ENCODE measurements around the gene CA5A.
"Not testable (repeated sequence)": the region's sequence is repeated elsewhere in the genome, so short reads cannot be mapped to it uniquely, and the experiment has no call there.

Gene CA5A

DNA sequence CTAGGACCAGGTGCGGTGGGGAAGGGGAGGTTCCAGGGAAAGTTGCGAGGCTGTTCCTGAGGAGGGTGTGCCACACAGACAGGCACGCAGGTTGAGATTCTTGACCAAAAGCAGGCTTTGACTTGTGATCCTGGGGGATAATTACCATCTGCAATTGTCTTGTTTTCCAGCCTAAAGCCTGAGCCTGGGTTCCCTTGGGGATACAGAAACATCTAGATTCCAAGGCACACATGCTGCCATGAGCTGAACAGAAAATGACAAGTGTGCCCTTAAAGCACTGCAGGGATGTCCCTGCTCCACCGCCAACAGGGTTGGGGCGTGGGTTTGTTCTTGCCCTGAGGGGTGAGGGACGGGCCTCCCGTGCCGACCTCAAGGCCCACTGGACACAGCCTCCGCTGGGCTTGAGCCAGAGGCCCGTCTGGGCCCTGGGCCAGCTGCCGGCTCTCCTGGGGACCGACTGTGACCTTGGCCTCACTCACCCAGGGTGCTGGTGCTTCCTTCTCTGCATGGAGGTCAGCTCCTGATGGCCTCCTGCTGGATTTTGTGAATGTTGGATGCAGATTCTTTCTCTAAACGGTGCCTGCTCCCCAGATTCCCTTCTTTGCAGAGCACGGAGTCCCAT lies 14.0 kb downstream of the CA5A start:
- no peak for DNase-seq

DNA sequence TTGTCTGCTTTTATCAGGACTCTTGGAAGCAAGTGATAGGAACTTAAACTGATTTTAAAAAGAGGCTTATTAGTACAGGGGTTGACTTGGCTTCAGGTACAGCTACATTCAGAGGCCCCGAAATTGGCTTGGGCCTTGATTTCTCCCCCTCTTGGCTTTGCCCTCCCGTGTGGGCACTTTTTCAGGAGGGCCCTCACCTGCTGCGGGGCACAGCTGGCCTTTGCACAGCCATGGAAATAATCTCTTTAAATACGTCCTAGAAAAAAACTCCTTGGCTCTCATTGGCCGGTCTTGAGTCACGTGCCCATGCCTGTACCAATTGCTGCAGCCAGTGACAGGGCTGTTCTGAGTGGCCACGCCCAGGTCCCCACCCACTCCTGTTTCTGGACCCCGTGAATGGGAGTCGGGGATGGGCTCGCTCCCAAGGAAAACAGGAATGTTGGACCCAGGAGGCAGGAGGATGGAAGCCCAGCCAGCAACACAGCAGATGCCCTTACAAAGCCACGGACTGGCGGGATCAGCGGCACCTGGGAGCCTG lies 15.0 kb downstream of the CA5A start:
- peak; percentile 55 for DNase-seq

DNA sequence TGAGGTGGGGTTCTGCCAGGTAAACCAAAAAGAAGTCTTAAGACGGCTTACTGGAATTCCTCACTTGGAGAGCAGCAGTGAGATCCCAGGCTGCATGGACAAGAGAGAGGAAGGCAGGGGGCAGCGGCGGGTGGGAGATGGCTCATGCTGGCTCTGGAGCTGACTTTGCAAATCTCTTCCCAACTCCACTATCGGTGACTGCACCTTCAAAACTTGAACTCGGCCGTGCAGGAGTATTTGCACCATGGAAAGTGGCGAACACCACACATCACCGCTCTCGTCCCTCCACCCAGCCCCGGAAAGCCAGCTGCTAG lies 16.7 kb downstream of the CA5A start:
- DNase-seq = no peak

DNA sequence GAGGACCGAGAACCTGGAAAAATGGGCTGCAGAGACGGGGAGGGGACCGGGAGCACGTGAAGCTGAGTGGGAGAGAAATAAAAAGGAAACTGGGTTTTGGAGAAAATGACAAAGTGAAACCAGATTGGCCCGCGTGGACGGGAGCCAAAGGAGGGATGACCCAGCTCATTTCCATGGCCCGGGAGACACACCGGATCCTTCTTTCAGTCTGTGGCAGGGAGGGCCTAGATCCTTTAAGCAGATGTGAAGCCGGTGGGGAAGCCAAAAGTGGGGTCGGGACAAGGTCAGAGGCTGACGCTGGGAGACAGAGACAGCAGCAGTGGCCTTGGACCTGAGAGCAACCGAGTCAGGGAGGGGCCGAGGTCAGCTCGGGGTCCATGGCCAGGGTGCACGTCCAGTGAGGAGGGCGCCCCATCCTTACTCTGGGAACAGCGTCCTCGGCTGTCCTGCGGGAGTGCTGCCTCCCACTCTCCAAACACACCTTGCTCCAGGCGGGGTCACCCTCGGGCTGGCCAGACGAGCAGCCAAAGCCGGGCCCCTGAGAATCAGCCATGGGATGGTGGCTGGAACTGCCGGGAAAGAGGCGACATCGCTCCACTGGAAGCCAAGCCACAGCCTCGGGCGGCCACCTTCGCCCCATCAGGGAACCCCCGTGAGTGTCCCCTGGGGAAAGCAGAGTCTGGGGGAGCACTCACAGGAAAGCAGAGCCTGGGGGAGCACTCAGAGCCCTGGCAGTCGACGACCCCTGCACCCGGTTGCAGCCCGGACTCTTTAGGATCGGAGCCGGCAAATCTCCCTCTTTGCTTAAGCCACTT lies 17.3 kb downstream of the CA5A start:
- DNase-seq = no peak

DNA sequence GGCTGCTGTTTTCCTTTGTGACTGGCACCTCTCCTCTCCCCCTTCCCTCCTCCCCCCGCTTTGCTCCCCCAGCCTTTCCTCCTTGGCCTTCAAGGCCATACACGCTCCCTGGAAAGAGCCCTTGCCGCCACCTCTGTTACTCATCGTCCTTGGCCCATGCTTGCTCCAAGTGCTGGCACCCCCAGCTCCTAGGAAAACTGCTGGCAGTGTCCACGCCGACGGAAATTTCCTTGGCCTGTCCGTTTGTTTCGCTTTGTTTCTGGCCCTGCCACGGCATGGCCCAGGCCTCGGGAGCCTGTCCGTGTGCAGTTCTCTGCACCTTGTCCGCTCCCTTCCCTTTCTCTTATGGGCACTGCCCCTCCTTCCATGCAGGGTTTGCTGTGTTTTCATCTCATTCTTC lies 18.0 kb downstream of the CA5A start:
- DNase-seq = no peak

DNA sequence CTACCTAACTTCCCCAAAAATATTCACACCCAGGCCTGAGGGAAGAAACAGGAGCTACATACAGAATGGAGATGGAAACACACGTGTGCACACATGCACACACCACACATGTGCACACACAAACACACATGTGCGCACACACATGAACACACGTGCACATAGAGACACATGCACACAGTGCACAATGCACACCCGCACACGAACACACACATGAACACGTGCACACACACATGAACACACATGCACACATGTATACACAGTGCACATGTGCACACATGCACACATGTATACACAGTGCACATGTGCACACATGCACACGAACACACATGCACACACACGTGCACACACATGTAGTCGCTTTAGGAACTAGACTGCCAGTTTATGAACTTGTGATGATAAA lies 18.8 kb downstream of the CA5A start:
- DNase-seq = no peak

DNA sequence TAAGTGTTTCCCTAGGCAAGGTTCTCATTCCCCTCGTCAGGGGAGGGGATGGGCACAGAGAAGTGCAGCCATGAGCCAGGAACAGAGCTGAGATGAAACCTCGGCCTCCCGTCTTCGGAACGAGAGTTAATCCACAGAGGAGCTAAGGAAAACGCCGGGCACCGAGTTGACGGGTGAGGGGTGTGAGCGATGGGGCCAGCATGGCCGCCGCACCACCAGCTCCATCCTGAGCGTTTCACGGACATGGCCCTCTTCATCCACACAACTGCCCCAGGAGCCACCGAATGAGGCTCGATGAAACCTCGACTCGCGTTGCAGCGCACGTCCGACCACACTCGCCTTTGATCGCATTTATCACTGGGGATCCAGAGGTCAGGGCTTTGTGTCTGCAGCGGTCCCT lies 21.5 kb downstream of the CA5A start:
- DNase-seq = no peak

DNA sequence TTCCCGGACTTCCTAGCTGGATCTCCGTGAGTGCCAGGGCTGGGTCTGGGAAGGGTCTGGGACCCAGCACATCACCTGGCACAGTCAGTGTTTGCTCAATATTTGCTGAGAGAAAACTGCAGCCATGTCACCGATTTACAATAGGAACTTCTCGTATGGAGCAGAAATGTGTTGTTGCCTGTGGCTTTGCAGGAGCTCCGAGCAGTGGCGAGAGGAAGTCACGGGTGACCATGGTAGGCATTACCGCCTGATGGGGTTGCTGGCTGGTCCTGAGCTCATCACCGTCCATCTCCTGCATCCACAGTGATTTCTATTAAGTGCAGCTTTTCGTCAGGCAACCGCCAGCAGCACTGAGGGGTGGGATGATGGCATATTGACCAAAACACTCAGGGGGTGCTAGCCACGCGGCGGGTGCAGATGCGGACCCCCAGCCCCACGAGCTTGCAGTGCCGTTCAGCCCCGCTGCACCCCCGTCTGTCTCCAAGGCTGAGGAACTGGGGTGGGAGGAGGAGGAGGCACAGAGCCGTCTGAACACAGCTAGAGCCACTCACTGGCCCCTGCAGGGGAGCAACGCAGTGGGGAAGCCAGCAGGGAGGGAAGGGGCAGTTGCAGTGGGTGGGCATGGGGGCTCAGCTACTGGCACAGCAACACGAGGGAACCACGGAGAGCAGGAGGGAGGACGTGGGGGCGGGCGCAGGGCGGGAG lies 22.2 kb downstream of the CA5A start:
- not testable (repeated sequence) for DNase-seq

DNA sequence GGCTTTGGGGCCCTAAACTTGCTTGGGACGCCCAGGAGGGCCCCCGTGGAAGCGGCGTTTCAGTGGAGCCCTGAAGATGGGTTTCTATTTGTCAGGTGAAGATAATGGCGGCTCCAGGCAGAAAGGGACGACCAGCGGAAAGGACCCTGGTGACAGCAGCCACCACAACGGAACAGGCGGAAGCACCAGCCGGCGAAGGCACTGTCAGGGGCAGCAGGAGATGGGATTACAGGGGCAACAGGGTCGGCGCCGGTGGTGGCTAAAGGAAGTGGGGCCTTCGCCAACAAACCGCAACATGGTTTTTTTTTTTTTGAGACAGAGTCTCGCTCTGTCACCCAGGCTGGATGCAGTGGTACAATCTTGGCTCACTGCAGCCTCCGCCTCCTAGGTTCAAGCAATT lies 23.6 kb downstream of the CA5A start:
- DNase-seq = not testable (repeated sequence)

DNA sequence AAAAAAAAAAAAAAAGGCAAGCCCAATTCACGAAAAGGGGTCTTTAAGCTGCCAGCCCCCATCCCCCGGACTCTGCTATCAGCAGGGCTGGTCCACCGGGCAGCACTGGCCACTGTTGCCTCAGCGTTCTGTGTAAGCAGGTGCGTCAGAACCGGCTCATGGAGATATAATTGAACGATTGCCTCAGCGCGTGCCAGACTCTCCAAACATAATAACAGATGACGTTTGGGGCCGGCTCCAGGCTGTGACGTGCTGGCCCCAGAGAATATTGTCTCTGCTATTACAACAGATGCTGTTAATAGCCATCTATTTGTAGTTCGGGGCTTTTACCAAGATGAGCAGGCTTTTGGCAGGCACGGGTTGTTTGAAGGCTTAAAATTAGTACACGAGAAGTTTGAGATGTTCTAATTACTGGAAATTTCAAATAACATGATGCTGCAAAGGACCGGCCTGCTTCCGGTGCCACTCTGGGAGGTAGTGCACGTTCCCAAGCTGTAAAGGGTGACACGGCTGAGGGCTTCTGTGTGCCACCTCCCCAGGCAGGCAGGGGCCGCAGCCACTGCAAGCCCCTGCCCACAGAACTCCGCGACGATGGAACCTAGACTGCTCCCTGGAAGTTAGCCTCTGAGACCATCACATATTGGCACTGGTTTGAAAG lies 25.1 kb downstream of the CA5A start:
- DNase-seq = peak; percentile 65

DNA sequence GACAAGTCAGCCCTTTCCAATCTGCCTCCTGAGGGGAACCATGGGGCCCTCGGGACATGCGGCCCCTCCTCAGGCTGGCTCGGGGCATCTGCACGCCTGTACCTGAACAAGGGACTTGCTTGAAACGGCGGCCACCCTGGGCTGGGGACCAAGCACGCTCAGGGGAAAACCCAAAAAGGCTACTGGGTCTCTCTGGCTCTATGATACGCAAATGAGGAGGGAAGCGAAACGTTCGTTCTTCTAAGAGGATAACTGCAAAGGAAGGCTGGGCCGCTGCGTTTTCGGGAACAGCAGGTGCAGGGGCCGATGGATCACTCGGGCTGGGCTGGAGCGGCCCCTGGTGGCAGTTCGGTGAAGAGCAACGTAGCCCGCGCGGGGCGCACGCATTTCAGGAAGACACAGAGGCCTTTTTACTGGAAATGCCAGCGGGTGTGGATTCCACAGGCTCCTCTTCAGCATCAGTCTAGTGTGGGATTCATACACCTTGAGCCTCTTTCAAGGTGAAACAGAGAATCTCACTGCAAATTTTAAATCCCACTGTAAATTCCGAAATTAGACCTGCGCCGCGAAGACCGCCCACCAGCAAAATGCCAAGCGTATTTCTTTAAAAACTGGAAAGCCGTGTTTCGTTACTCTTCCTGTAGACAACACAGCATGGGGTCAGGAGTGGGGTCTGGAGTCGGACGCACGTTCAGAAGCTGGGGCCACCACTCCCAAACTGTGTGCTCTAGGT lies 27.0 kb downstream of the CA5A start:
- not testable (repeated sequence) for DNase-seq

DNA sequence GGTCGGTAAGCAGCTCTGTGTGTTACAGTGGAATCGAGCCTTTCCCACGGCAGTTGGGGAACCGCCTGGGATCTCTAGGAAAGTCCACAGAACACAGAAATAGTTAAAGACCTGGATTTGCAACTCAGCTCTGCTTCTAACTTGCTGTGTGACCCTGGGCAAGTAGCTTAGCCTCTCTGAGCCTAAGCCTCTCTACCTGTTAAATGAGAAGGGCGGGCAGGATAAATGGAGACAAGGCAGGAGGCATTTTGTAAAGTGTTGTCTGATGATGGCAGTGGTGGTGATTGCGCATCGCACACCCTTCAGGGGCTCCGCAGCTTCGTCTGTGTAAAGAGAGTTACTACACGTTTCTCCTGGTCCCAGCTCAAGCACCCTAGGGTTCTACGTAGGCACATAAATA lies 28.2 kb downstream of the CA5A start:
- not testable (repeated sequence) for DNase-seq

DNA sequence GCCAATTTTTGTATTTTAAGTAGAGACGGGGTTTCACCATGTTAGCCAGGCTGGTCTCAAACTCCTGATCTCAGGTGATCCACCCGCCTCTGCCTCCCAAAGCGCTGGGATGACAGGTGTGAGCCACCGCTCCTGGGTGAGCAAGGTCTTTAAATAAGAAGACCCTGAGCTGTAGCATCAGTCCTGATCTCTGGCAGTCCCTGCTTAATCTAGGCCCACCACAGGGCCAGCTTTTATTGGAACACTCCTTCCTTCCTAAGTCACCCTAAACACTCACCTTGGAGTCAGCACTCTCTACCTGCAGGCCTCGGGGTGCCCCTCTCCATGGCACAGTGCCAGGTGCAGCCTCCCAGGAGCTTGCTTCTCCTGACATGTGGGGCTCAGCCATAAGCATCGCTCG lies 30.8 kb downstream of the CA5A start:
- not testable (repeated sequence) for DNase-seq

DNA sequence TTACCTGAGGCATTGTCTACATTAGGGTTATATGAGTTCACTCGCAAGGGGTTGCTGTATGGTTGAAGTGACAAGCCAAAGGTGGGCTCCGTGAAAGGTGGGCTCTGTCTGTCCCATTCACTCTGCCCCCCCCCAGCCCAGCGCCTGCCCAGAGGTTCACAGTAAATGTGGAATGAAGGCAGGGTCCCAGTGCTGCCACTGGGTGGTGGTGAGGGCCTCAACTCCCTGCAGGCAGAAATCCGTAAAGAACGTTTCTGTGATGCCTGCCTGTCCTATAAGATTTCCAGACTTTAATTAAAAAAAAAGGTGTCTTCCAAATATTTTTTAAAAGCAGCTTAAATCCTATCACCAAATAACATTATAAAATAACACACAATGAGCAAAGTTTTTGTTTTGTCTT lies 31.4 kb downstream of the CA5A start:
- not testable (repeated sequence) for DNase-seq

DNA sequence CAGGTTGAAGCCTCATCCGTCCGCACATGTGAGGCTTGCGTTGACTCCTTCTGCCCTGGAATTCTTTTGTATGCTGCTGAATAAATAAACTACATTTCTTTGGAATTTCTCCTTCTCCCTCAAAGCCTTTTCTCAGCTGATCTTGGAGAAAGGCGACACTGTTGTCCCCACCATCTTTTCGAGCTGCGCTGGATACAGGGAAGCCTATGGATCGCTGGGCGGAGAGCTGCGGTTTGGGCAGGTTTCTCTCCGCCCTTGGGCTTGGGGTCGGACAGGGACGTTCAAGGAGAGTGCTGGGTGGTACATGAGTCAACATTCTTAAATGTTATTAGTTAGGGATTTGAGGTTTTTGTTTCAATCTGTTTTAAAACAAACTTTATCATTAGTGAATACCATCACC lies 35.8 kb downstream of the CA5A start:
- not testable (repeated sequence) for DNase-seq

DNA sequence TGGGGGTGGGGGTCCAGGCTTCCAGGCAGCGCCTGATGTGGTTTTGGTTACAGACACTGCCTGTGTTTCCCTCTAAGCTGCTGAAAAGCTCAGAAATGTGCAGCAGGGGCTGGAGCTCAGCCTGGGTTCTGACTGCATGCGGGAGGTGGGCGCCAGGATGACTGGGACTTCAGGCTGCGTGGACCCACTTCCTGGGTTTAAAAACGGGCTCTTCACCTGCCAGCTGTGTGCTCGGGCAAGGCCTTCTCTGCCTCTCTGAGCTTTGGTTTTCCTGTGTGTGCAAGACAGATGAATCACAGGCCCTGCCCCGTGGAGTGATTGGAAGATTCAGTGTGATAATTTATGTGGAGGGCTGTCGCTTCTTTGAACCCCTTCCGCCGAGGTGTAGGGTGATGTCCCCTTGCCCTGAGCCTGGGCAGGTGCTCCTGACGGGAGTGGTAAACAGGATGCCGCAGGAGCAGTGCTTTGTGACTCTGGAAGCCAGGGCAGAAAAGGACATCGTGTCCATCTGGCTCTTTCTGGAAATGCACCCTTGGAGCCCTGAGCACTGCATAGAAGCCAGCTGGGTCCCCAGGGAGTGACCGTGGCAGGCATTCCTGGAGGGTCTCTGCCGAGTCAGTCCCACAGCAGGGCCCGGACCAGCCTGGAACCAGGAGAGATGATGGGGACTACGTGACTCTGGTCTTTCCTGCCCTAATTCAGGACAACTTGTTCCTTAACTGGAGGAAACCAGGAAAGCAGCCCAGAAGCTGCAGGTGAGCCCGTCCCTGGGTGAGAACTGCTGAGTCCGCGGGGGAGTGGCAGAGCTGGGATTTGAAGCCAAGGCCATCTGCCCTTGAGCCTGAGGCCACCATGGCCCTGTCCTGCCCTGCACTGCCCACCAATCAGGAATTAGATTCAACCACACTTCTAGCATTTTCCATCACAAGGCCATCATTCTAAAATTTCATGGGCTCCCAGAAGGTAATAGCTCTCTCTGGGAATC lies 38.5 kb downstream of the CA5A start:
- DNase-seq = no peak

DNA sequence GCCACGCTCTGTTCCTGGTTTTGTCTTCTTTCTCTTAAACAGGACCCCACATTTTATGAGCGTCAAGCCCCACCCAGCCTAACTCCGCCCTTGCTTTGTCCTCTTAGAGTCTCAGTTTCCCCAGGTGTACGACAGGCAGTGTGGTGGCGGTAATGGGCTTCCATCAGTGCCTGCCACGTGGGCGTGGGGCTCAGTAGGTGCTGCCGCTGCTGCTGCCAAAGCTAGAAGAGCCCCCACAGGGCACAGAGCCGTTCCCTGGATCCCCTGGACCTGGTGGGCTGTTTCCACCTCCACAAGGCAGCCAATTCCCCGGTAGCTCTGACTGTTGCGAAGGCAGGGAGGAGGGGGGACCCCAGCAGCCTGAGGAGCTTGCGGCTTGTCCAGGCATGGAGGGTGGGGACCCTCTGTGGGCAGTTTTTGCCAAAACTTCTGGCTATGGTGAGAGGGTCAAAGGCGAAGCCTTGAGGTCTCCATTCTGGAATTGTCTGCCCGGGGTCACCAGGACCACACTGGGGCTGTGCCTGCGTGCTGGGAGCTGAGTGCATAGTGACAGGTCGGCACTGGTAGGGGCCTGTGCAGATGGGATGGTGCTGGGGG lies 39.3 kb downstream of the CA5A start:
- DNase-seq = not testable (repeated sequence)

DNA sequence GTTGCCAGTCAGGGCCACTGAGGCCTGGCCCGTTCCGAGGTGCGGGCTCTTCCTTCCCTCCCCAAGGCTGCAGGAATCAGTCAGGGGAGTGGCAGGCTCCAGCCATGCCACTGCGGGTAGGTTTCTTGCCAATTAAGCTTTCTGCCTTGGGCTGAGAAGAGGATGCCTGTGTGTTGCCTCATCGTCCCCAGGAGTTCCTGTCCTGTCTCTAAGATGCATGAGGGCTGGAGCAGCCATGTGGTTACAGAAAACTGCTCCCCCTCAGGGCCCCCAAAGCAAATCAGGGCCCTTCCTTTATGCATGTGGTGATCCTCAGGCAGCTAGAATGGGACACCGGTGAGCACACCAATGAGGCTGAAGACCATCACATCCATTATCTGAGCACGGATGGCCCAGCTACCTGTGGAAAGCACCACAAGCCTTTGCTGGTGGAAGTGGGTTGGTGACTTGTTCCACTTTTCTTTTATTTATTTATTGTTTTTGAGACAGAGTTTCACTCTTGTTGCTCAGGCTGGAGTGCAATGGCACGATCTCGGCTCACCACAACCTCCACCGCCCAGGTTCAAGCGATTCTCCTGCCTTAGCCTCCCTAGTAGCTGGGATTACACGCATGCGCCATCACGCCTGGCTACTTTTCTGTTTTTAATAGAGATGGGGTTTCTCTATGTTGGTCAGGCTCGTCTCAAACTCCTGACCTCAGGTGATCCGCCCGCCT lies 40.0 kb downstream of the CA5A start:
- DNase-seq = not testable (repeated sequence)

DNA sequence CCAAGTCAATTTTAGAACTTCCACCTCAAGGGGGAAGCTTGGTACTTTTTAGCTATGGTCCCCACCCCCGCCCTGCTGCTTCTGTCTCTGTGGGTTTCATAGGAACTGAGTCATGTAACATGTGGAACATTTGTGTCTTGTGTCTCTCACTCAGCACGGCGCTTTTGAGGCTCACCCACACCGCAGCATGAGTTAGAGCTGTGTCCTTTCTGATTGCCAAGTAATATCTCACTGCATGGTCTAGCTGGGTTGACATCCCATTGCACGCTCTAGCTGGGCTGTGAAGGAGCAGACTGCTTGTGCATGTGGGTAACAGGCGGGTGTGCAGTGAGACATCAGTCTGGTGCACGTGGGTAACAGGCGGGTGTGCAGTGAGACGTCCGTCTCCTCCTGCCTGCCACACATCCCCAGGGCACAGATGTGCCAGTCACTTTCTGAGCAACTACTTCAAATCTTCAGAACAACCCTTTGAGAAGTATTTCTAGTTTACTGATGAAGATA lies 40.6 kb downstream of the CA5A start:
- DNase-seq = no peak

DNA sequence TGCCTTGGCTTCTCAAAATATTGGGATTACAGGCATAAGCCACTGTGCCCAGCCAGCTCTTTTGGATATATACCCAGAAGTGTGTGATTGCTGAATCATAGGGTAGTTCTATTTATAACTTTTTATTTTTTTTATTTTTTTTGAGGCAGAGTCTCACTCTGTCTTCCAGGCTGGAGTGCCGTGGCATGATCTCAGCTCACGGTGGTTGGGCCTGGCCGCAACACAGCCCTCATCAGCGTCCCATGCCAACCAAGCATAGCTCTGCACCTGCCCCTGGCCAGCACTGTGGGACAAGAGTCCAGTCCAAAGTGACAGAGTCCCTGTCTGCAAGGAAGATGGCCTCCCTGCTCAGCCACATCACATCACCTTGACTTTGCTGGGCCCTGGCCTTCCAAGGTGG lies 42.3 kb downstream of the CA5A start:
- DNase-seq = not testable (repeated sequence)

All from NCI-H2029 (cell line).